ENCODE data around the gene DDN. TPM values are rescaled to one million over a fixed set of nuclear protein-coding genes. Genes with fewer than 3 reads are reported as not detected.
A peak's percentile ranks its signal among the peaks of the same experiment; 100 is the strongest.

DDN gene
- total RNA-seq, 1 donor from 2014 or later: not detected

GRCh38 chr12:48968467-48968866 is 30.7 kb downstream of the DDN start:
- no peak for DNase-seq (ENCODE audit: low spot score in 2 of 2)
- Histone ChIP-seq H3K27me3 (peaks cover 4% of the 10 kb centered on the region), H3K4me3 (no peak overlapping the region), H3K27ac (no peak overlapping the region), H3K36me3 (no peaks in the 10 kb centered on the region), H3K9me3 (no peaks in the 10 kb centered on the region), H3K4me1 (peaks cover 0 to 8% of the 10 kb centered on the region in 2 donors)
- intact Hi-C loops (cut with DNase I): no loop called here
- TF ChIP-seq, protein P1, sequence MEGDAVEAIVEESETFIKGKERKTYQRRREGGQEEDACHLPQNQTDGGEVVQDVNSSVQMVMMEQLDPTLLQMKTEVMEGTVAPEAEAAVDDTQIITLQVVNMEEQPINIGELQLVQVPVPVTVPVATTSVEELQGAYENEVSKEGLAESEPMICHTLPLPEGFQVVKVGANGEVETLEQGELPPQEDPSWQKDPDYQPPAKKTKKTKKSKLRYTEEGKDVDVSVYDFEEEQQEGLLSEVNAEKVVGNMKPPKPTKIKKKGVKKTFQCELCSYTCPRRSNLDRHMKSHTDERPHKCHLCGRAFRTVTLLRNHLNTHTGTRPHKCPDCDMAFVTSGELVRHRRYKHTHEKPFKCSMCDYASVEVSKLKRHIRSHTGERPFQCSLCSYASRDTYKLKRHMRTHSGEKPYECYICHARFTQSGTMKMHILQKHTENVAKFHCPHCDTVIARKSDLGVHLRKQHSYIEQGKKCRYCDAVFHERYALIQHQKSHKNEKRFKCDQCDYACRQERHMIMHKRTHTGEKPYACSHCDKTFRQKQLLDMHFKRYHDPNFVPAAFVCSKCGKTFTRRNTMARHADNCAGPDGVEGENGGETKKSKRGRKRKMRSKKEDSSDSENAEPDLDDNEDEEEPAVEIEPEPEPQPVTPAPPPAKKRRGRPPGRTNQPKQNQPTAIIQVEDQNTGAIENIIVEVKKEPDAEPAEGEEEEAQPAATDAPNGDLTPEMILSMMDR (IDR thresholded peaks at IDR 0.05): no peak

GRCh38 chr12:48967991-48968390 is 31.2 kb downstream of the DDN start:
- DNase-seq (ENCODE audit: low spot score in 2 of 2): no peak
- no peaks in the 10 kb centered on the region for H3K36me3 ChIP-seq
- no peak overlapping the region for H3K27ac ChIP-seq
- no peak overlapping the region for H3K4me3 ChIP-seq
- H3K27me3 ChIP-seq: peaks cover 4% of the 10 kb centered on the region
- intact Hi-C loops (cut with DNase I): no loop called here
- peaks cover 0 to 8% of the 10 kb centered on the region in 2 donors for H3K4me1 ChIP-seq
- TF ChIP-seq, protein P1 (IDR thresholded peaks at IDR 0.05): no peak
- no peaks in the 10 kb centered on the region for H3K9me3 ChIP-seq

DNA sequence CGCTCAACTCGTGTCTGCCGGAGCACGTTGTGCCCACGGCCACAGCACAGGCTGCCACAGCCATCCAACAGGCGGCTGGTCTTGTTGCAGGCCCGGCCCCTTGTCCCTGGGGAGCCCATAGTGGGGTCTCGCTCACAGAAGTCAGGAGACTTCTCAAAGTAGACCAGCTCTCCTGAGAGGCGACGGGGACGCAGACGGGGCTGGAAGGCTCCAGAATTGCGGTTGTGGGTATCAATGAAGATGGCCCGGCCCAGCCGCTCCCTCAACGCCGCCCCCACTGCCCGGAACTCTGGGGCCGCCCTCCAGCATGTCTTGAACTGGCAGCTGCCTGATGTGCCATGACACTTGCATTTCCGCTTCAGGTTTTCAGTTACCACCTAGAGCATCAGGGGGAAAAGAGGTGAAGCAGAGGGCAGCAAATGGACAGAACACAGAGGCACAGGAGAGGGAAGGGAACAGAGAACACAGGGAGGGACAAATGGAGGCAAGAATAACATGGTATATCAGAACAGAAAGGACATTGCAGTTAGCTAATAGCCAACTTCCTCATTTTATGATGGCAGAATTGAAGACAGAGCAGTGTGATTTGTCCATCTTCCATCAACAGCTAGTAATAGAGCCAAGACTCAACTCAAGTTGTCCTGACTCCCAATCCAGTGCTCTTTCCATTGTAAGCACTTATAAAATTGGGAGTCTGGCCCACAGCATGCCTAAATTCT is 32.8 kb downstream of the DDN start:
- TF ChIP-seq, protein P1 (IDR thresholded peaks at IDR 0.05): no peak
- no peaks in the 10 kb centered on the region for H3K27me3 ChIP-seq
- no peaks in the 10 kb centered on the region for H3K36me3 ChIP-seq
- no peak for DNase-seq (ENCODE audit: low spot score in 2 of 2)
- no peak overlapping the region for H3K4me3 ChIP-seq
- no peaks in the 10 kb centered on the region for H3K9me3 ChIP-seq
- intact Hi-C loops (cut with DNase I): no loop called here
- H3K4me1 ChIP-seq: peaks cover 0 to 8% of the 10 kb centered on the region in 2 donors
- no peak overlapping the region for H3K27ac ChIP-seq

DNA sequence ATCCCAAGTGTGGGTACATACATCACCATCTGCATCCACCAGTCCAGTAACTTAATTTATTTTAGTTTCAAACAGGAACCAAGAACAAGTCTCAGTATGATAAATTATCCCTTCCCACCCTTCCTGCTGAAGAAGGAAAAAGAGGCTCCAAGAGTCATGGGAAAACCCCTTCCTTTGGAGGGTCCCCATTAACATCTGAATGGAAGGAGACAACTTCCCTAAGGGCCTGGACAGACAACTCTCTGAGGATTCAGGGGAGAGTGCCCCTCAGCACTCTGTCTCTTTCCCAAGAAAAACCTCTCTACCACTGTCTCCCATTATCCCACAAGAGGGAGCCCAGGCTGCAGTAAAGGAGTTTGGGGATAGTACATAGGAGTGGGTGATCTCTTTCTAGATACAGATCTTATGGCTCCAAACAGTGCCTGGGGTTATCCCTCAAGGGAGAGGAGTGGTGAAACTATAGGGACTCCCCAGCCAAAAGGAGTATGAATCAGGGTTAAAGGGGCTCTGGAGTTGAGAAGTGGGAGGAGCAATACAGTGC is 33.8 kb downstream of the DDN start:
- no peak overlapping the region for H3K4me3 ChIP-seq
- no peak for DNase-seq (ENCODE audit: low spot score in 2 of 2)
- no peaks in the 10 kb centered on the region for H3K36me3 ChIP-seq
- TF ChIP-seq, protein P1 (IDR thresholded peaks at IDR 0.05): peak in 1 of 3 experiments; percentile 9
- no peaks in the 10 kb centered on the region for H3K27me3 ChIP-seq
- H3K27ac ChIP-seq: no peak overlapping the region
- peaks cover 0 to 3% of the 10 kb centered on the region in 2 donors for H3K4me1 ChIP-seq
- intact Hi-C loops (cut with DNase I): no loop called here
- no peaks in the 10 kb centered on the region for H3K9me3 ChIP-seq

- TF ChIP-seq, protein P1 (IDR thresholded peaks at IDR 0.05): no peak
- H3K4me1 ChIP-seq: peaks cover 0 to 7% of the 10 kb centered on the region in 2 donors
- intact Hi-C loops (cut with DNase I): no loop called here
- no peak overlapping the region for H3K27ac ChIP-seq
- H3K4me3 ChIP-seq: no peak overlapping the region
- H3K9me3 ChIP-seq: no peaks in the 10 kb centered on the region
- no peaks in the 10 kb centered on the region for H3K36me3 ChIP-seq
- DNase-seq (ENCODE audit: low spot score in 2 of 2): no peak
- no peaks in the 10 kb centered on the region for H3K27me3 ChIP-seq
Observed at GRCh38 chr12:48961801-48962200, 37.4 kb downstream of the DDN start.

Measured in ascending aorta (tissue), 2 donors.